ENCODE data around the gene PUS7.
A peak's percentile ranks its signal among the peaks of the same experiment; 100 is the strongest.
"Not testable (repeated sequence)": the region's sequence is repeated elsewhere in the genome, so short reads cannot be mapped to it uniquely, and the experiment has no call there.

The PUS7 gene

DNA sequence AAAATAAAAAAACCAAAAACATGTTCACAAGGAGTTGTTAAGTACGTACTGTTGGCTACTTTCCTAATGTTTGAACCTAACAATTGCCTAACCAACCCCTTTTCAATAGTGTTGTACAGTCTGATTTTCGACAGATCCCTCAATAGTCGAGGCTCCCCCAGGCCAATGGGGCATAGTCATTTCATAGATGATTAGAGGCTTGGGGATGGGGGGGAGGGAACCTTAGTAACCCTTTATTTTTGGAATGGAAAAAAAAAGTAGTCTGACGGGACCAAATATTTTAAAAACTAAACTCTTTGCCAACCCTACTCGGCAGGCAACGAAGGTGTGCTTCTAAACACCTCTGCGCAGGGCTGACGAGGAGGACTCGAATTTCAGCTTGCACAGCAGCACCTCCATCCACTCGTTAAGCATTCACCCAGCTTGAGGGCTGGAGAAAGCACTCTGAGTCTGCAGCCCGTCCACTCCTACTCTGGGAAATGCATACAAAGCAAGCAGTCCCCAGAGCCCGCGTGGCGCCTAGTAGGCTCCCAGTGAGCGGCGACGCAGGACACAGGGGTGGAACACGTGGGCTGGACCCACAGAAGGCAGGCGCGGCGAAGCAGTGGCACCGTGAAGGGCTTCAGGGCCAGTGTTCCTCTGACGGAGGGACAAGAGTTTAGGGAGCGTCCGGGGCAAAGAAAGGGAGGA is 899 bp downstream of the PUS7 start:
- no peak overlapping the region for H3K27ac ChIP-seq (ENCODE audit: low read depth, low read length, poor library complexity, severe bottlenecking)
- H3K27me3 ChIP-seq (ENCODE audit: insufficient read depth, low read length), result no peaks in the 10 kb centered on the region
- H3K4me2 ChIP-seq (ENCODE audit: low read length), result peak overlapping the region; percentile 93

DNA sequence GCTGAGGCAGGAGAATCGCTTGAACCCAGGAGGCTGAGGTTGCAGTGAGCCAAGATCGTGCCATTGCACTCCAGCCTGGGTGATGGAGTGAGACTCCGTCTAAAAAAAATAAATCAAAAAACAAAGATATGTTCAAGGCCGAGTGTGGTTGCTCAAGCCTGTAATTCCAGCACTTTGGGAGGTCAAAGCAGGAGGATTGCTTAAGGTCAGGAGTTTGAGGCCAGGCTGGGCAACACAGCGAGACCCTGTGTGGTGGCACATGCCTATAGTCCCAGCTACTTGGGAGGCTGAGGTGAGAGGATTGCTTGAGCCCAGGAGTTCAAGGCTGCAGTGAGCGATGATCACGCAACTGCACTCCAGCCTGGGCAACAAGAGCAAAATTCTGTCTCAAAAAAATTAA is 1.5 kb downstream of the PUS7 start:
- peak overlapping the region; percentile 75; the same call in 1 of the 2 replicates for H3K9ac ChIP-seq (ENCODE audit: low read length)
- peaks cover 31% of the 10 kb centered on the region for H3K79me2 ChIP-seq (ENCODE audit: insufficient read depth, low read length)

More for the DNA sequence above, 899 bp downstream of the PUS7 start:
- Histone ChIP-seq H4K20me1 (ENCODE audit: insufficient read depth, low read length) (no peaks in the 10 kb centered on the region), H3K9me3 (ENCODE audit: low read length) (no peaks in the 10 kb centered on the region), H3K36me3 (ENCODE audit: insufficient read depth, low read length) (peaks cover 13% of the 10 kb centered on the region), H3K79me2 (ENCODE audit: insufficient read depth, low read length) (peaks cover 31% of the 10 kb centered on the region), H3K9ac (ENCODE audit: low read length) (peak overlapping the region; percentile 75), H2AFZ (ENCODE audit: low read length) (no peak overlapping the region), H3F3A (ENCODE audit: insufficient read depth, low read length) (no peaks in the 10 kb centered on the region), H3K4me3 (ENCODE audit: low read depth, low read length, poor library complexity, severe bottlenecking) (peak overlapping the region; percentile 75), H3K9me2 (ENCODE audit: low read depth, low read length) (no peaks in the 10 kb centered on the region), H3K4me1 (ENCODE audit: insufficient read depth, low read length, severe bottlenecking) (peaks cover 25% of the 10 kb centered on the region)
- no peak for TF ChIP-seq EZH2 (IDR thresholded peaks at IDR 0.05; ENCODE audit: borderline replicate concordance, low read length)
- TF ChIP-seq, protein P1, sequence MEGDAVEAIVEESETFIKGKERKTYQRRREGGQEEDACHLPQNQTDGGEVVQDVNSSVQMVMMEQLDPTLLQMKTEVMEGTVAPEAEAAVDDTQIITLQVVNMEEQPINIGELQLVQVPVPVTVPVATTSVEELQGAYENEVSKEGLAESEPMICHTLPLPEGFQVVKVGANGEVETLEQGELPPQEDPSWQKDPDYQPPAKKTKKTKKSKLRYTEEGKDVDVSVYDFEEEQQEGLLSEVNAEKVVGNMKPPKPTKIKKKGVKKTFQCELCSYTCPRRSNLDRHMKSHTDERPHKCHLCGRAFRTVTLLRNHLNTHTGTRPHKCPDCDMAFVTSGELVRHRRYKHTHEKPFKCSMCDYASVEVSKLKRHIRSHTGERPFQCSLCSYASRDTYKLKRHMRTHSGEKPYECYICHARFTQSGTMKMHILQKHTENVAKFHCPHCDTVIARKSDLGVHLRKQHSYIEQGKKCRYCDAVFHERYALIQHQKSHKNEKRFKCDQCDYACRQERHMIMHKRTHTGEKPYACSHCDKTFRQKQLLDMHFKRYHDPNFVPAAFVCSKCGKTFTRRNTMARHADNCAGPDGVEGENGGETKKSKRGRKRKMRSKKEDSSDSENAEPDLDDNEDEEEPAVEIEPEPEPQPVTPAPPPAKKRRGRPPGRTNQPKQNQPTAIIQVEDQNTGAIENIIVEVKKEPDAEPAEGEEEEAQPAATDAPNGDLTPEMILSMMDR (IDR thresholded peaks at IDR 0.05; ENCODE audit: low read length), result no peak; the same call in 1 of the 2 replicates

DNA sequence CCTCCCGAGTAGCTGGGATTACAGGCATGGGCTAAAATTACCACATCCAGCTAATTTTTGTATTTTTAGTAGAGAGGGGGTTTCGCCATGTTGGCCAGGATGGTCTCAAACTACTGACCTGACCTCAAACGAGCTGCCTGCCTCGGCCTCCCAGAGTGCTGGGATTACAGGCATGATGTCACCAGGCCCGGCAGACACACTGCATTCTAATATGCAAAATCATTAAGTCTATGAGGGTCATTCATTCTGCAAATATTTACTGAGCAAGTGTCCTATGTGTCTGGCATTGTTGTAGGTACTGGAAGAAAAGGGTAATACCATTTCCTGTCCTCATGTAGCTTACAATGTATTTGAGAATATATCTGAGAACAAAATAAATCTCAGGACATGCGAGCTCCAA is 2.7 kb downstream of the PUS7 start:
- H3K79me2 ChIP-seq (ENCODE audit: insufficient read depth, low read length), result peaks cover 36% of the 10 kb centered on the region
- no peaks in the 10 kb centered on the region for H3K9me3 ChIP-seq (ENCODE audit: low read length)
- H4K20me1 ChIP-seq (ENCODE audit: insufficient read depth, low read length), result no peaks in the 10 kb centered on the region
- no peaks in the 10 kb centered on the region for H3K9me2 ChIP-seq (ENCODE audit: low read depth, low read length)
- H3K27me3 ChIP-seq (ENCODE audit: insufficient read depth, low read length), result no peaks in the 10 kb centered on the region
- no peak for TF ChIP-seq EZH2 (IDR thresholded peaks at IDR 0.05; ENCODE audit: borderline replicate concordance, low read length)
- TF ChIP-seq, protein P1 (IDR thresholded peaks at IDR 0.05; ENCODE audit: low read length), result no peak
- H3K4me2 ChIP-seq (ENCODE audit: low read length), result no peak overlapping the region
- H3K4me3 ChIP-seq (ENCODE audit: low read depth, low read length, poor library complexity, severe bottlenecking), result no peak overlapping the region
- H3F3A ChIP-seq (ENCODE audit: insufficient read depth, low read length), result no peaks in the 10 kb centered on the region
- no peak overlapping the region for H3K27ac ChIP-seq (ENCODE audit: low read depth, low read length, poor library complexity, severe bottlenecking)
- no peak overlapping the region for H2AFZ ChIP-seq (ENCODE audit: low read length)
- H3K4me1 ChIP-seq (ENCODE audit: insufficient read depth, low read length, severe bottlenecking), result peaks cover 25% of the 10 kb centered on the region
- H3K9ac ChIP-seq (ENCODE audit: low read length), result no peak overlapping the region
- H3K36me3 ChIP-seq (ENCODE audit: insufficient read depth, low read length), result peaks cover 16% of the 10 kb centered on the region

More for the DNA sequence above, 1.5 kb downstream of the PUS7 start:
- peak overlapping the region; percentile 93 for H3K4me2 ChIP-seq (ENCODE audit: low read length)
- peaks cover 13% of the 10 kb centered on the region for H3K36me3 ChIP-seq (ENCODE audit: insufficient read depth, low read length)
- not testable (repeated sequence) for H3F3A ChIP-seq (ENCODE audit: insufficient read depth, low read length); H3K27ac ChIP-seq (ENCODE audit: low read depth, low read length, poor library complexity, severe bottlenecking); H3K9me3 ChIP-seq (ENCODE audit: low read length); H2AFZ ChIP-seq (ENCODE audit: low read length); H4K20me1 ChIP-seq (ENCODE audit: insufficient read depth, low read length); H3K9me2 ChIP-seq (ENCODE audit: low read depth, low read length); H3K27me3 ChIP-seq (ENCODE audit: insufficient read depth, low read length)
- peaks cover 25% of the 10 kb centered on the region for H3K4me1 ChIP-seq (ENCODE audit: insufficient read depth, low read length, severe bottlenecking)
- H3K4me3 ChIP-seq (ENCODE audit: low read depth, low read length, poor library complexity, severe bottlenecking), result peak overlapping the region; percentile 75

DNA sequence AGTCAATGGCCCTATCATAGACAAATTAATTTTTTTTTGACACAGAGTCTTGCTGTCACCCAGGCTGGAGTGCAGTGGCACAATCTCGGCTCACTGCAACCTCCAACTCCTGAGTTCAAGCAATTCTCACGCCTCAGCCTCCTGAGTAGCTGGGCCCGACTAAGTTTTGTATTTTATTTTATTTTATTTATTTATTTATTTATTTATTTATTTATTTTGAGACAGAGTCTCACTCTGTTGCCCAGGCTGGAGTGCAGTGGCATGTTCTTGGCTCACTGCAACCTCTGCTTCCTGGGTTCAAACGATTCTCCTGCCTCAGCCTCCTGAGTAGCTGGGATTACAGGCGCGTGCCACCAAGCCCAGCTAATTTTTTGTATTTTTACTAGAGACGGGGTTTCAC is 6.5 kb downstream of the PUS7 start:
- H3K9me3 ChIP-seq (ENCODE audit: low read length); H3K27ac ChIP-seq (ENCODE audit: low read depth, low read length, poor library complexity, severe bottlenecking); H4K20me1 ChIP-seq (ENCODE audit: insufficient read depth, low read length); H3F3A ChIP-seq (ENCODE audit: insufficient read depth, low read length); H3K9me2 ChIP-seq (ENCODE audit: low read depth, low read length); H3K9ac ChIP-seq (ENCODE audit: low read length); H3K27me3 ChIP-seq (ENCODE audit: insufficient read depth, low read length); H3K4me2 ChIP-seq (ENCODE audit: low read length); H3K4me1 ChIP-seq (ENCODE audit: insufficient read depth, low read length, severe bottlenecking); H3K4me3 ChIP-seq (ENCODE audit: low read depth, low read length, poor library complexity, severe bottlenecking); H2AFZ ChIP-seq (ENCODE audit: low read length): not testable (repeated sequence)
- Histone ChIP-seq H3K36me3 (ENCODE audit: insufficient read depth, low read length) (peaks cover 24% of the 10 kb centered on the region), H3K79me2 (ENCODE audit: insufficient read depth, low read length) (peaks cover 51% of the 10 kb centered on the region)
